ENCODE measurements around the gene SELENOO.

- TF ChIP-seq CTCF (IDR thresholded peaks at IDR 0.05; ENCODE audit: low read depth, low read length), result no peak
- TF ChIP-seq POLR2A (IDR thresholded peaks at IDR 0.05; ENCODE audit: extremely low read depth, insufficient read length), result no peak
- no peak for TF ChIP-seq MYC (IDR thresholded peaks at IDR 0.05; ENCODE audit: low read depth, low read length)
- no peak for TF ChIP-seq MAX (IDR thresholded peaks at IDR 0.05; ENCODE audit: low read depth, low read length)
Measured at GRCh38 chr22:50250249-50250554, 49.4 kb downstream of the SELENOO start.
